Subcutaneous adipose tissue (tissue), 4 donors: ENCODE measurements around the gene CNPY2. TPM values are rescaled to one million over a fixed set of nuclear protein-coding genes. Genes with fewer than 3 reads are reported as not detected.

ENCODE experiments used
- total RNA-seq, 4 donors: library from RNA; depleted of rRNA; stranded (reverse); fragments of >200 nt; gene quantifications; one replicate each; pipeline ENCODE4 v1.1.0, GENCODE V29; 2016
- TF ChIP-seq, protein P1 (sequence below): fragments of 450-650 bp; IDR thresholded peaks from one replicate; pipeline ENCODE4 v1.5.1; 2016; ENCODE audit warnings: low read depth, mild to moderate bottlenecking, control low read depth, antibody characterized with exemption, moderate library complexity

Gene CNPY2
- 10 to 100 TPM; 59.7 to 76.7 (median 64.7) TPM for total RNA-seq

DNA sequence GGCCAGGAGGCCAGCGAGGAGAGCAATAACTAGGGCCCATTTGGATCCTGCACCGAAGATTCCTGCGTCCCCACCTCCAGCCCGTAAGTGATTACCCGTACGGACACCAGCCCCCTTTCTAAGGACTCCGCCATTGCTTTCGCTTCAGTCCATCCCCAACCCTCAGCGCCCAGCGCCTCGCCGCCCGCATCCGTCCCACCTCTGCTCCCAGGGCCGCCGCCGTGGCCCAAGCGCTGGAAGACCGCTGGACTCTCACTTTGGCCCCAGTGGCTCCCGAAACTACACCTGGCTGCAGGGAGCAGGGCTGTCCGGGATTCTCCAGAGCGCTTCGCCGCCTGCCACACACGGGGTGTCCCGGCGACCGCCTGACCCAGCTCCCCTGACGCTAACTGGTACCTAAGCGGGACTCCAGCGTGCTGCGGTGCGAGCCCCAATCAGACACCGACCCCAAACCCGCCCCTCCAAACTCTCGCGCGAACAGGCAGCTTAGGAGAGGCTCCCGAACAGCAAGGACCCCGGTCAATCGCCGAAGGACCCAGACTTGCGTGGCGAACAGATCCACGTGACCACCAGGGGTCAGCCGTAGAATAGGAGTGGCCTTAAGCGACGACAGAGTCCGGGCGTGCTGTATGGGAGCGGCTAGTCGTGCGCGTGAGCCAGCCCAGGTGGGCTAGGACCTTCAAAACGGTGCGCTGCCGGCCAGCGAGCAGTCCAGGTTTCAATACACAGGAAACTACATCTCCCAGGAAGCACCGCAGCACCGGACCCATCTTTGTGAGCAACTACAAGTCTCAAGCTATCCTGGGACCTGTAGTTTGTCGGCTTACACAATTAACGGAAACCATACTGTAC is at the start of gene CNPY2:
Gene CNPY2, minus strand, starts transcription at position 367 of the 852 bp plus-strand sequence. CDS start 771 bp downstream, outside the sequence.
- TF ChIP-seq, protein P1, sequence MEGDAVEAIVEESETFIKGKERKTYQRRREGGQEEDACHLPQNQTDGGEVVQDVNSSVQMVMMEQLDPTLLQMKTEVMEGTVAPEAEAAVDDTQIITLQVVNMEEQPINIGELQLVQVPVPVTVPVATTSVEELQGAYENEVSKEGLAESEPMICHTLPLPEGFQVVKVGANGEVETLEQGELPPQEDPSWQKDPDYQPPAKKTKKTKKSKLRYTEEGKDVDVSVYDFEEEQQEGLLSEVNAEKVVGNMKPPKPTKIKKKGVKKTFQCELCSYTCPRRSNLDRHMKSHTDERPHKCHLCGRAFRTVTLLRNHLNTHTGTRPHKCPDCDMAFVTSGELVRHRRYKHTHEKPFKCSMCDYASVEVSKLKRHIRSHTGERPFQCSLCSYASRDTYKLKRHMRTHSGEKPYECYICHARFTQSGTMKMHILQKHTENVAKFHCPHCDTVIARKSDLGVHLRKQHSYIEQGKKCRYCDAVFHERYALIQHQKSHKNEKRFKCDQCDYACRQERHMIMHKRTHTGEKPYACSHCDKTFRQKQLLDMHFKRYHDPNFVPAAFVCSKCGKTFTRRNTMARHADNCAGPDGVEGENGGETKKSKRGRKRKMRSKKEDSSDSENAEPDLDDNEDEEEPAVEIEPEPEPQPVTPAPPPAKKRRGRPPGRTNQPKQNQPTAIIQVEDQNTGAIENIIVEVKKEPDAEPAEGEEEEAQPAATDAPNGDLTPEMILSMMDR: no peak

DNA sequence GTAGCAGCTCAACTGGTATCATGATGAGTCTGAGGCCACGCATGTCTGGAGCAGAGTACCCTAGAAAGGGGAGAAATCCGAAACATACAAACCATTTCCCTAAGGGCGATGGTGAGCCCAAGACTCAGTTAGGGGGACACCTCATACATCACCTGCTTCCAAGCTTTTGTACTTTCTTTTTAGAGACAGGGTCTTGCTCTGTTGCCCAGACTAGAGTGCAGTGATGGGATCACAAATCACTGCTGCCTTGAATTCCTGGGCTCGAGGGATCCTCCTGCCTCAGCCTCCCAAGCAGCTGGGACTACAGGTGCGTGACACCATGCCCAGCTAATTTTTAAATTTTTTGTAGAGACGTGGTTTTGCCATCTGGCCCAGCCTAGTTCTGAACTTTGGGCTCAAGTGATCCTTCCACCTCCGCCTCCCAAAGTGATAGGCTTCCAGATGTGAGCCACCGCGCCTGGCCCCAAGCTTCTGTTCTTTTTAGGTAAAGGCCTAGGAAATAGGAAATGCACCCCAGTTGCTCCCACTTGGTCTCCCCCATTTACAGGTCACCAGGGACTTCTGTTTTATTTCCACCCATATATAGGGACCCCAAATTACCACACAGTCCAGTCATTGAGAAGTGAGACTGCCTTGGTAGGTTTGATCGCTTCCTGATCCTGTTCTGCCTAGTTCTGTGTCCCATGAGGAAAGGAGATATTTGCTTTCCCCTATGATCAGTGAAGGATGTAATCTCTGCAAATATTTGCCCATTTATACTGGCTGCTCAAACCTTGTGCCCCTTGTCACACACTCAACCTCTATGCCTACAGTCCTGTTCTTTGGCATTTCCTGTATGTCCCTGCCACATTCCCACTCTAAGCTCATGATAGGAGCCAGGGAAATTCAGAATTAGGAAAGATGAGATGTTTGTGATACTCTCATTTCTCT is 46.6 kb upstream of the CNPY2 start, which contains the start of gene APOF:
Gene APOF, minus strand, starts transcription at position 728 of the 930 bp plus-strand sequence. Its CDS starts 112 bp downstream, at position 616.
- TF ChIP-seq, protein P1: no peak

DNA sequence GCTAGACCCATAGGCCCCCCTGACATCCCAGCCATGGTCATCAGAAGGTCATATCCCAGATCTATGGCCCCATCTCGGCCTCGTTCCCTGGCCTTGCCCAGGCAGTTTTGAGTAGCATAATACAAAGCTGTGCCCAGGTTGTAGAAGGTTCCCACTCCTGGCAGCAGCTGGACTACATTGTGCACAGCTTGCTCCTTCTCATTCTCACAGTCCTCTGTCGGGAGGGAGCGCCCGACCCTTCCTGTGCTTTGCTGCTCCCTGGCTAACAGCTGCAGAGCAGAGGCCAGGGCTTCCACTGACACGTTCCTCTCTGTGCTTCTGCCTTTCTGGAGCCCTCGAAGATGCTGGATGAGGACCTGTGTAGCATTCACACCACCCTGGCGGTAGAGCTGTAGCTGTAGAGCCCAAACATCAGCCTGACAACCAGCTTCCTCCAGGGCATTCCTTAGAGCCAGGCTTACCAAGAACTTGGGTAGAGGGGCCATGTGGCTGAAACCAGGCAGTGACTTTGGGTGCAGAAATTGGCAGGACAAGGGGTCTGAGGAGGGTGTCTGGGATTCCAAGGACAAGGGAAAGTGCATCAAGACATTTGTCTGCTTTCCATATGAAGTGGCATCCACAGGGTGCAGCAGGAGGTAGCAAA is 45.8 kb upstream of the CNPY2 start:
- TF ChIP-seq, protein P1: no peak

DNA sequence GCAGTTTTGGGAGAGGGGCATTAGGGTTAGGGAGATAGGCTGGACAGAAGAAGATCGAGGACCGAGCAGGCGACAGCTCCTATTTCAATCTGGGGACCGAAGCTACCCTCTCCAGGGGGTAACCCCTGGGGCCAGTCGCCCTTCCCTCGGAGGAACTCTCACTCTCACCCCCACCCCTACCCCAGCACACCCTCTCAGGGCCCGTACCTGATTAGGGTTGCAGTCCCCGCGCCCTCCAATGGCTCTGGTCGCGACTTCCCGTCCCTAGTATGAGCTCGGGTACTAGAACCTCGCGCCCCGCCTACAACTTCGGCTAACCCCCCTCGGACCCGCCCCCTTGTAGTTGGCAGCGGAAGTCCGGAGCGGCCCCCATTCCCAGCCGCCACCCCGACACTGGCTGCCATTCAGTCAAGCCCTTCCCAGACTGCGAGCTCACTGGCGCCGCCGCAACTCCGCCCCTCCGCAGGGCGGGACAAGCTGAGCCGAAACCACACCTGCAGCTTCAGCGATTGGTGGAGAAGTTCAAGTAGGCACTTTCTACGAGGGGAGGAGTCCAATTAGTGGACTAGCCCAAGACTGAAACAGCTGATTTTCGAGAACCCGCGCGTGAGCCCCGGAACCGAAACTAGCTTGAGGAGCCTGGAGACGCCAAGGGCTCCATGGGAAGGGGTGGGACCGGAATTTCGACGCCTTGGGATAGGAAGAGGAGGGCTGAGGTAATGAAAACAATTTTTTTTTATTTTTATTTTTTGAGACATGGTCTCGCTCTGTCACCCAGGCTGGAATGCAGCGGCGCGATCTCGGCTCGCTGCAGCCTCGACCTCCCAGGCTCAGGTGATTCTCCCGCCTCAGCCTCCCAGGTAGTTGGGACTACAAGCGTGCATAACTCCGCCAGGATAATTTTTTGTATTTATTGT is 44.3 kb upstream of the CNPY2 start, which contains the start of gene STAT2:
Gene STAT2, minus strand, starts transcription at position 257 of the 917 bp plus-strand sequence. CDS start 3,536 bp downstream, outside the sequence.
- TF ChIP-seq, protein P1: no peak

DNA sequence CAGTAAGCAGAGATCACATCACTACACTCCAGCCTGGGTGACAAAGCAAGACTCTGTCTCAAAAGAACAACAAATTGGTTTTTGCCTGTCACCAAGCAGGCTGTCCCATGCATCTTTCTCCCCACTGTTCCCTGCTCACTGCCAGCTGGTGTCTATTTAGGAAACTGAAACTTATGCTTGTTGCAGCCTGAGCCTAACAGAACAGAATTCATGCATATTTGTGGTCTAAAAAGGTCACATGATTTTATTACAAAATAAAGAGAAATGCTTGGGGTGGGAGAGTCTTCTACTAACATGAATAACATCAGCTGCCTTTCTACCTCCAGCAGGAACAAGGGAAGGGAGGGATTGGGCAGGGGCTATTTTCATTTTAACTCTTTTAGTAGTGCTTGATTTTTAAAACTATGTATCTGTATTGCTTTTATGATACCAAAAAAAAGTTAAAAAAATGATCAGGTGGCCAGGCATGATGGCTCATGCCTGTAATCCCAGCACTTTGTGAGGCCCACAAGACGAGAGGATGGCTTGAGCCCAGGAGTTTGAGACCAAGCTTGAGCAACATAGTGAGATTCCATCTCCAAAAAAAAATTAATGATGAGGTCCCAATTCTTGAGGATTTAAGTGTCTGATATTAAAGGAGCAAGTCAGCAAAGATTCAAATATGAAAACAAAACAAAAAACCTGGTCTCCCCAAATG is 43.2 kb upstream of the CNPY2 start:
- TF ChIP-seq, protein P1: no peak

DNA sequence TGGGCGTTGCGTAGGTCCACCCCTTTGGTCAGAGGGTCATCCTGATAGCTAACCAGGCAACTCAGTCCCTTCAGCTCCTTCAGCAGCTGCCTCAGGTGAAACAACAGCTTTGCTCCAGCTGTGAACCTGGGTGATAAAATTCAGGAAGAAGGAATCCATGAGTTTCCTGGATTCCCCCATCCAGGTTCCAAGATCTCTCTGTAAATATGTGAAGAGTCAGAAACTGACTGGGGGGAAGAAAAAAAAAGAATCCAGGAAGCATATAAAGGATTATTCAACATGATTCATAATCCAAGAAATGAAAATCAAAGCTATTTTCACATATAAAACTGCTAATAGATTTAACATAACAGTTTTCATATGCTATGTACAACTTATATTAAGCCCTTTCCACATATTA is 35.5 kb upstream of the CNPY2 start:
- TF ChIP-seq, protein P1: no peak
